ENCODE data around the gene CDKAL1.

Gene CDKAL1

GRCh38 chr6:20681243-20681684, 147.0 kb downstream of the CDKAL1 start:
- no peak for DNase-seq

- no peak for DNase-seq
Observed at GRCh38 chr6:20684474-20684873, 150.2 kb downstream of the CDKAL1 start.

- no peak for DNase-seq
Observed at GRCh38 chr6:20686142-20686541, 151.9 kb downstream of the CDKAL1 start.

- no peak for DNase-seq
Observed at GRCh38 chr6:20687494-20687893, 153.2 kb downstream of the CDKAL1 start.

GRCh38 chr6:20688710-20689500, 154.6 kb downstream of the CDKAL1 start:
- DNase-seq = no peak

GRCh38 chr6:20691185-20691584, 156.9 kb downstream of the CDKAL1 start:
- DNase-seq = no peak

- DNase-seq = no peak
Observed at GRCh38 chr6:20692023-20692422, 157.8 kb downstream of the CDKAL1 start.

- no peak for DNase-seq
Observed at GRCh38 chr6:20693466-20694063, 159.3 kb downstream of the CDKAL1 start.

GRCh38 chr6:20696676-20697075, 162.4 kb downstream of the CDKAL1 start:
- DNase-seq = no peak

GRCh38 chr6:20698675-20699074, 164.4 kb downstream of the CDKAL1 start:
- DNase-seq = no peak

GRCh38 chr6:20699402-20699801, 165.1 kb downstream of the CDKAL1 start:
- no peak for DNase-seq

- no peak for DNase-seq
Observed at GRCh38 chr6:20700375-20700774, 166.1 kb downstream of the CDKAL1 start.

GRCh38 chr6:20702366-20702765, 168.1 kb downstream of the CDKAL1 start:
- no peak for DNase-seq

- DNase-seq = no peak
Observed at GRCh38 chr6:20703049-20703448, 168.8 kb downstream of the CDKAL1 start.

GRCh38 chr6:20704325-20705025, 170.2 kb downstream of the CDKAL1 start:
- no peak for DNase-seq

GRCh38 chr6:20705741-20706140, 171.5 kb downstream of the CDKAL1 start:
- DNase-seq = no peak

GRCh38 chr6:20706238-20706938, 172.1 kb downstream of the CDKAL1 start:
- DNase-seq = no peak

GRCh38 chr6:20706939-20707485, 172.8 kb downstream of the CDKAL1 start:
- DNase-seq = no peak

GRCh38 chr6:20707870-20708269, 173.6 kb downstream of the CDKAL1 start:
- no peak for DNase-seq

- no peak for DNase-seq
Observed at GRCh38 chr6:20708367-20709124, 174.3 kb downstream of the CDKAL1 start.

- no peak for DNase-seq
Observed at GRCh38 chr6:20709451-20709850, 175.2 kb downstream of the CDKAL1 start.

- no peak for DNase-seq
Observed at GRCh38 chr6:20710341-20710740, 176.1 kb downstream of the CDKAL1 start.
